ENCODE data around the gene ARHGEF3.
"Not testable (repeated sequence)": the region's sequence is repeated elsewhere in the genome, so short reads cannot be mapped to it uniquely, and the experiment has no call there.

Gene ARHGEF3

DNA sequence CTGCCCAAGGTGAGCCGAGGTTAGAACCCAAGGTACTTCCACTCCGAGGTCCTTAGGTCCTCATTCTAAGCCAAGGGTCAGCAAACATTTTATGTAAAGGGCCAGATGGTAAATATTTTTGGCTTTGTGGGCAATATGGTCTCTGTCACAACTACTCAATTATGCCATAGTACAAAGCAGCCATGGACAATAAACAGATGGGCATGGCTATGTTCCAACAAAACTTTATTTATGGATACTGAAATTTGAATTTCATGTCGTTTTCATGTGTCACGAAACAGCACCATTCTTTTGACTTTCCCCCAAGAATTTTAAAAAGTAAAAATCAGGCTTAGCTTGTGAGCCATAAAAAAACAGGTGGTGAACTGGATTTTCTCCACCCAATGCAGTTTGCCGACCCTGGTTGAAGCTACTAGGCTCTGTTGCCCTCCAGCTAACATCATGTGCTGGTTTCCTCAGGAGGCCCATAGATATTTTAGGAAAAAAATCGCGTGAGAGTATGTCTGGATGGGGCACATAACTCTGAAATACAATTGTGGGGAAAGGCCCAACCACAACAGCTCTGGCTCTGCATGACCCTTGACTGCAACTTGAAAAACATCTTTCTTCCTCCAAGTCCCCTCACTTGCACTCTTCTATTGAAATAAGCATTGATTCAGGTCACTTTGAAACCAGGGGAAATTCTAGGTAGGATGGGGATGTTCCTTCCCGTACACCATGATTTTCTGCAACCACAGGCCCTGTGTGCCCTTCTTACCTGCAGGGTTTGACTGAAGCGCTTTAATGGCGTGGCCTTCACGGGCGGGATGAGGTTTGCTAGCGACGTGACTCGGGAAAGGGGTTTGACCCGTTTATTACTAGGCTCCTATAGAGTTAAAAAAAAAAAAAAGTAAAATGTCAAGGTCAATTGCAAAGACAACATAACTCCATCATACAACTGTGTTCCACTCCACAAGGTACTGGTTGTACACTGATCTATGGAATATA, 28.5 kb downstream of the ARHGEF3 start:
- DNase-seq (ENCODE audit: low read depth) = no peak

- DNase-seq (ENCODE audit: low read depth) = no peak
These were observed 30.4 kb downstream of the ARHGEF3 start for GRCh38 chr3:56771376-56771775.

DNA sequence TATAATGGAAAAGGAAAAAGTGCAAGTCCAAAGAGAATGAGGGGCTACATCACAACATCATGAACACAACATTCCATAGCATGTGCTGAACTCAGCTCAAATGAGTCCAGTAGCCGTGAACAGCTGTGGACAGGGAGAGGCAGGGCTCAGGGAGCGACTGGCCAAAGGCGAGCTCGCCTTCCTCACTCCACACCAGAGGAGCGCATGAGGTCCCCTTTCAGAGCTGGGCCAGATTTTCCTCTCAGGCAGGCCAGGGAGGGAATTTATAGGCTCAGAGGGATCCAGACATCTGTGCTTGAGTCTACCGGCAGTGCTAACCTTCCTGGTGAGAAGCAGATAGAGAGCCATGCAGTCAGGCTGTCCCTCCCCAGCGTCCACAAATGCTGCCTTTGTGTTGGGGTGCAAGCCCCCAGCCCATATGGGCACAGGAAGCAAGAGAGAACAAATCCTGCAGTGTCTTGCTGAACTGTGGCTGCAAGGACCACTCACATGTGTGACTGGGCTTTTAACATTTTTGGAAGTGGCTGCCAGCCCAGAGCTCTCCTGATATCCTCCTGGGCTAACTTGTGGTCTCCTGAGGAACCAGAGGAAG, 32.5 kb downstream of the ARHGEF3 start:
- DNase-seq (ENCODE audit: low read depth) = no peak

DNA sequence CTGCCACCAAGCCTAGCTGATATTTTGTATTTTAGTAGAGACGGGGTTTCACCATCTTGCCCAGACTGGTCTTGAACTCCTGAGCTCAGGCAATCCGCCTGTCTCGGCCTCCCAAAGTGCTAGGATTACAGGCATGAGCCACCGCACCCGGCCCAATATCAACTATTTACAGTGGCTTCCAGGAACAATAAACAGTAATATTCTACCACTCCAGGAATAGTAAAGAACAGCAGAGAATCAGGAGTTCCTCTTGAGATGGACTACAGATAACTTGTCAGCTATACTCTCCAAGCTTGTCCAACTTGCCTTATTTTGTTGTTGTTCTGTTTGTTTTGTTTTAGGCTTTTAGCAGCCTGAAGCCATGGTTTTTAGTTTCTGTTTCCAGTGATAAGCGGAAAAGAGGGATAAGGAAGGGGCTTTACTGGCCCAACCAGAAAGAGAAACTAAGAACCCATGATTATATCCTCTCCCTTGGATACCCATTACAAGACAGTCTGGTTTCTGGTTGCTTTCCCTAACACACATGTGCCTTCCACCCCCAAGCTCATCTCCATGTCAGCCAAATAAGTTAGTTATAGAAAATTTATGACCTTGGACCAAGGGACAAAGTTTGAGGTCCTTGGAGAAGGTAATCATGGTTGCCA, 36.7 kb downstream of the ARHGEF3 start:
- no peak for DNase-seq (ENCODE audit: low read depth)

DNA sequence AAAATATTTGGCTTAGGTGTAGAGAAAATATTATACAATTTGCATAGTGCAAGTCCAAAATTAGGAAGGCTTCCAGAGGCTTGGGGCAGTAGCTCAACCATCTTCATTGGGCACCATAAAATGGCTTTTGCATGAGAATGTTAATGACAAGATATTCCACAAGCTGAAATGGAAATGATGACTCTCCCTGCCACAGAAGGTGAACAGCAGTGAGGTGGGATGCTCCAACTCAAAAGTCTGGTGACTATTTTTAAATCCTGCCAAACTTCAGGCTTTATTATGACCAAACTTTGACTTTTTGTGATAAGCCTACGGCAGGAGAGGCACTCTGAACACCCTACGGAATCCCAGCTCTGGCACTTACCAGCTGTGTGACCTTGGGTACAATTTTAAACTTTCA, 37.6 kb downstream of the ARHGEF3 start:
- DNase-seq (ENCODE audit: low read depth) = no peak

GRCh38 chr3:56763233-56763632, 38.5 kb downstream of the ARHGEF3 start:
- DNase-seq (ENCODE audit: low read depth) = no peak

DNA sequence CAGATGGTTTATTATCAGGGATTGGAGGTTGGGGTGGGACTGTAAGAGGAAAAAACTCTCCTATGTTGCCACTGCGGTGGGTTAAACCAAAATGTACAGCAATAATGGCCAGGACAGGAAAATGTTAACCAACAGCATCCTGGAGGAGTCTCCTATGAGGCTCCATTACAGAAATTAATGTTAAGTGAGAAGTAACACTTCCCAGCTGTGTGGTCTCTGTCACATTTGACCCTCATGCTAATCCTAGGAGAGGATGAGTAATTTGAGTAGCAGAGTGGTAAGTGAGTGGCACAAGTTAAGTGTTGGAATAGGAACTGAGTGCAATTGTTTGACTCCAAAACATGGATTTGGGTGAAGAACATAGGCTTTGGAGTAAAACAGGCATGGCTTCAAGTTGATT, 39.0 kb downstream of the ARHGEF3 start:
- no peak for DNase-seq (ENCODE audit: low read depth)

DNA sequence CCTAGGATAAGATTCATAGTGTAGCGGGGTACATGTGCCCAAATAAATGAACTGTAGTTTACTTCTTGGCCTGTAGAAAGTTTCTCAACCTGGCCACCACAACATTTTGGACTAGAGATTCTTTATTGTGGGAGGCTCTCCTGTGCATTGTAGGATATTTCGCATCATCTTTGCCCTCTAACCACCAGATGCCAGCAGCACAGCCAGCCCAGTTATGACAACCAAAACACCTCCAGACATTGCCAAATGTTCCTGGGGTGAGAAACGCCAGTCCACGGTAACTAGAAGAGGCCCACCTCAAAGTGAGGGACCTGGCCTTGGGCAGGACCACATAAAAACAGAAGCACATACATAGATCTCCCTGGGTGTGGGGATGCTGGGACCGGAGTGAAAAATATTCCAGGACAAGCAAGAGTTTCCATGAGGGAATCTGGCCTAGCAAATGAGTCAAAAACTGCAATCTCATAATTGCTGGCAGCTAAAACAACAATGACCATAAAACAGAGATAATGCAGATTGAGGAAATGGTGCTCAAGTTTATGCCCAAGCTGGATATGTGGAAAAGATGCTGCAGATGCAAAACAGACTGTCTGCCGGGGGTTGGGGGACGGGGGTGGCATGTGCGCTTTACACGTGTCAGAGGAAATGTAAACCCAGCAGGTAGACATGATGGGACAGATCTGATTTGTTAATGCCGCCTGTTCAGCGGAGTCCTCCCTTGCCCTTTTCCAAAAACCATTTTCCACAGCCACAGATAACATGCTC, 39.7 kb downstream of the ARHGEF3 start:
- no peak for DNase-seq (ENCODE audit: low read depth)

DNA sequence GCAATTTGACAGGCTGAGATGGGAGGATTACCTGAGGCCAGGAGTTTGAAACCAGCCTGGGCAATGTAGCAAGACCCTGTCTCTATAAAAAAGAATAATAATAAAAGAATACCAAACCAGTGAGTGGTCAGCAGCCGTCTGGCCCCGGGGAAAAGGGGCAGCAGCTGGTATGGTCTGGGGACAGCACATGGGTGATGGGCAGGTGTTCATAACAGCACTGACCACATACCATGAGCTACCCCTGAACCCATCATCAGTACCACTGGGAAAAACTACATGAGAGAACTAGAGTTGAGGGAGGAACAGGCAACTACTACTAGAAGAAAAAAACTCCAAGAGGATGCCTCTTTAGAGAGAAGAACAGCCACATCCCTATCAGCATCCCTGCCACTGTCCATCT, 40.7 kb downstream of the ARHGEF3 start:
- DNase-seq (ENCODE audit: low read depth) = no peak

GRCh38 chr3:56759532-56759931, 42.2 kb downstream of the ARHGEF3 start:
- DNase-seq (ENCODE audit: low read depth) = no peak

GRCh38 chr3:56758539-56758981, 43.2 kb downstream of the ARHGEF3 start:
- DNase-seq (ENCODE audit: low read depth) = peak; percentile 9

GRCh38 chr3:56758042-56758441, 43.7 kb downstream of the ARHGEF3 start:
- not testable (repeated sequence) for DNase-seq (ENCODE audit: low read depth)

GRCh38 chr3:56754741-56755417, 46.9 kb downstream of the ARHGEF3 start:
- DNase-seq (ENCODE audit: low read depth) = peak; percentile 11

DNA sequence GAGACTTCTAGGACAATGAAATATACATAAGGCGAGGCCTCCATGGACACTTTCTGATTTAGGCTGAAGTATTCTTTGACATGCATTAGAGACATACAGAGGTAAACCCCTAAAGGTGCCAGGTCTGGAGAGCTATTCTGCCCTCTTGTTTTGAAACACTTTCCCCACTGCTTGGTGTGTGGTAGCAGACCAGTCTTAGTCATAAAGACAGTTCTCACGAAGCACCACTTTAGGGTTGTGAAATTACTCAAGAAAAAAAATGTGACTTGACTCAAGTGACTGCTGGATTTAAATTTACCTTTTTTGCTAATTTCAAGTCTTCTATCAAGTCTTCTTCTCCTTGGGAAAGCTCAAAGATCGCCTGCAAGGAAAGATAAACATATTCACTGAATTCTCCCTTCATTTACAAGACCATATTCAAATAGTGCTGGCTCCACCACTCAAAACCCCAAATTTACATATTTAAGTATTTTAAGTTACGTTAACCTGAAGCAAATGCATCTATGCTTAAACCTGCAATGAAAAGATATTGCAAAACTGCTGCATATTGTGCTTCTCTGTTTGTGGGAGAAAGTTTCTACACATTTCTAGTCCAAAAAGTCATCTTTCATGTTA, 48.4 kb downstream of the ARHGEF3 start:
- peak; percentile 24 for DNase-seq (ENCODE audit: low read depth)

- DNase-seq (ENCODE audit: low read depth) = no peak
These were observed 50.6 kb downstream of the ARHGEF3 start for GRCh38 chr3:56751056-56751707.

- no peak for DNase-seq (ENCODE audit: low read depth)
These were observed 53.0 kb downstream of the ARHGEF3 start for GRCh38 chr3:56748663-56749231.

DNA sequence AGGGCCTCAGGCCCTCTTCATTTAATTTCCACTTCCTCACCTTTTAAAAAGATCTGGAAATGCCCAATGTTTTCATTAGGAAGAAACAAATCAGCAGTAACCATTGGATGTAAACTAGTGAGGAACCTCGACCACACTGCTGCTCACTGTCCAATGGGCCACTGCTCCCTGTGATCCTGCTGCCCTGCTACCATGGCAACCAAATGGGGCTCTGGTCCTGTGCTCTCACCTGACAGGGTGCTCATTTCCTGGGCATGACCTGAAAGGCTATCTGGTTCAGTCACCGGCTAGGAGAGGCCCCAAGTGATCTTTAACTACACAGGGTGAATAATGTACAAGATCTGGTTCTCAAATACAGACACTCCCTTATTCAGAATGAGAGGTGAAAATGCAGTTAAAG, 54.6 kb downstream of the ARHGEF3 start:
- DNase-seq (ENCODE audit: low read depth) = no peak

- DNase-seq (ENCODE audit: low read depth) = no peak
These were observed 57.7 kb downstream of the ARHGEF3 start for GRCh38 chr3:56744016-56744415.

DNA sequence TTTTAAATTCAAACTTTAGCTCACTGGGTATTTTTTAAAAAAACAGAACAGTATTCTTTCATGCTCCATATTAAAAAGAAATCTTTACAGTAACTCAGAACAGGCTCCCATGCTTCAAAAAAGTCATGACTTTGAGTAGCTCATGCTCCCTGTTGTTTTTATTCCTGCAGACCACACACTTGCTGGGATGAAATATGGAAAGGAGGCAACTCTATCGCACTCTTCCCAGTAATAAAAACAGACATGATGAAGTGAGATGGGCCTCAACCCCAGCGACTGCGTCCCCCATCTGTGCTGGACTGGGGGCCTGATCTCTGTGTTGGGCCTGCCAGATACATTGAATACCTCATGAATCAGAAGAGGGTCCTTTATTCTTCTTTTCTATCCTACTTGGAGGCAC, 58.9 kb downstream of the ARHGEF3 start:
- DNase-seq (ENCODE audit: low read depth) = no peak

- DNase-seq (ENCODE audit: low read depth) = no peak
These were observed 62.7 kb downstream of the ARHGEF3 start for GRCh38 chr3:56739036-56739435.
